HCT116 (cell line): ENCODE results near the gene MBP.

Source experiments
- CTCF ChIP-seq, 3 experiments: fragments of 200-600 bp in 1 of 3; sonication (generic) in 1 of 3; IDR thresholded peaks in 2 of 3; conservative IDR thresholded peaks in 1 of 3; 2 replicates each; pipeline ENCODE4 v1.5.1; 2012 to 2017; ENCODE audit warnings: low read depth in 2 of 3, low read length in 2 of 3, antibody characterized with exemption in 1 of 3, borderline replicate concordance in 1 of 3, control low read depth in 1 of 3, mild to moderate bottlenecking in 1 of 3, mixed read lengths in 1 of 3, mixed run types in 1 of 3, moderate library complexity in 1 of 3; ENCODE audit not compliant: insufficient read depth in 1 of 3
- POLR2A ChIP-seq: IDR thresholded peaks from 2 replicates; pipeline ENCODE4 v1.7.0; 2011; ENCODE audit warnings: borderline replicate concordance; ENCODE audit not compliant: insufficient read depth, insufficient read length; ENCODE audit errors: extremely low read depth
- POLR2AphosphoS5 ChIP-seq: IDR thresholded peaks from 2 replicates; pipeline ENCODE4 v1.6.1; 2011; ENCODE audit warnings: mild to moderate bottlenecking, low read depth, low read length, moderate library complexity
- SRF ChIP-seq: IDR thresholded peaks from 2 replicates; pipeline ENCODE4 v1.6.1; 2012; ENCODE audit warnings: low read depth

GRCh38 chr18:76943542-76944339, 188.8 kb downstream of the MBP start:
- TF ChIP-seq POLR2A (no peak), POLR2AphosphoS5 (no peak), CTCF (IDR thresholded peaks at IDR 0.05 in 2 of 3, conservative IDR thresholded peaks at IDR 0.05 in 1 of 3; ENCODE audit: borderline replicate concordance in 1 of 3, insufficient read depth in 1 of 3, low read depth in 2 of 3, low read length in 2 of 3) (no peak), SRF (no peak)
